ENCODE measurements around the gene DNAJC22. TPM values are rescaled to one million over a fixed set of nuclear protein-coding genes. Genes with fewer than 3 reads are reported as not detected.
A peak's percentile ranks its signal among the peaks of the same experiment; 100 is the strongest.

The DNAJC22 gene
- total and polyA plus RNA-seq, 2 of the 13 experiments (the other 11 are each of a cell fraction or from before 2014, with no cell fraction given), result 25.2 to 31.7 TPM

DNA sequence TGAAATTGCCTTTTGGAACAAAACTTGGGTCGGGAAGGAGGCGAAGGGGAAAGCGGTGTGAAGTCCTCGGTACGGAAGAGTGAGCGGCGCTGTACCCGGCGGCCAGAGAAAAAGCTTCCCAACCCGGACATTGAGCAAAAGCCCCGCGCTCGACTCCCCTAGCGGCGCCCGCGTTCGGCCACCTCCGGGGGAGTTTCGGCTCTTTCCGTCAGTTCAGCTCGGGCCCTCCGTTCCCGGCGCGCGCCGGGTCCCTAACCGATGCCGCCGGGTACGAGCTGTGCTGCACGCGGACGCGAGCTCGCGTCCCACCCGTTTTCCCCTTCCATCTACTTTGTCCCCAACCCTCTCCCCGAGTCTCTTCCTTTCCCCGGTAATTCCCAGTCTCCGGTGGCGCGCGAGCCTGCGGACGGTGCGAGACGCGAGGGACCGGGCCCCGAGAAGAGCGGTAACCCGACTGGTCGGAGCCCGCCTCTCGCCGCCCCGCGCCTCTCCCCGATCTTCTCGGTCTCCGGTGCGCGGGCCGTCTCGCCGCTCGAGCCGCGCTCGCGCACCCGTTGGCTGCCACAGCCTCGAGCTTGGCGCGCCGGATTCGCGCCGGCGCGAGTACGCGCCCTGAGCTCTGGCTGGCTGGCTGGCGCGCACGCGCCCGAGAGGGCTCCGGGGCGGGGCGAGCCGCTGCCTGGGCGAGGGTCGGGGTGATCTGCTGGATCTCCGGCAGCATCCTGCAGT is 20.1 kb downstream of the DNAJC22 start (continued):
- TF ChIP-seq, protein P1, sequence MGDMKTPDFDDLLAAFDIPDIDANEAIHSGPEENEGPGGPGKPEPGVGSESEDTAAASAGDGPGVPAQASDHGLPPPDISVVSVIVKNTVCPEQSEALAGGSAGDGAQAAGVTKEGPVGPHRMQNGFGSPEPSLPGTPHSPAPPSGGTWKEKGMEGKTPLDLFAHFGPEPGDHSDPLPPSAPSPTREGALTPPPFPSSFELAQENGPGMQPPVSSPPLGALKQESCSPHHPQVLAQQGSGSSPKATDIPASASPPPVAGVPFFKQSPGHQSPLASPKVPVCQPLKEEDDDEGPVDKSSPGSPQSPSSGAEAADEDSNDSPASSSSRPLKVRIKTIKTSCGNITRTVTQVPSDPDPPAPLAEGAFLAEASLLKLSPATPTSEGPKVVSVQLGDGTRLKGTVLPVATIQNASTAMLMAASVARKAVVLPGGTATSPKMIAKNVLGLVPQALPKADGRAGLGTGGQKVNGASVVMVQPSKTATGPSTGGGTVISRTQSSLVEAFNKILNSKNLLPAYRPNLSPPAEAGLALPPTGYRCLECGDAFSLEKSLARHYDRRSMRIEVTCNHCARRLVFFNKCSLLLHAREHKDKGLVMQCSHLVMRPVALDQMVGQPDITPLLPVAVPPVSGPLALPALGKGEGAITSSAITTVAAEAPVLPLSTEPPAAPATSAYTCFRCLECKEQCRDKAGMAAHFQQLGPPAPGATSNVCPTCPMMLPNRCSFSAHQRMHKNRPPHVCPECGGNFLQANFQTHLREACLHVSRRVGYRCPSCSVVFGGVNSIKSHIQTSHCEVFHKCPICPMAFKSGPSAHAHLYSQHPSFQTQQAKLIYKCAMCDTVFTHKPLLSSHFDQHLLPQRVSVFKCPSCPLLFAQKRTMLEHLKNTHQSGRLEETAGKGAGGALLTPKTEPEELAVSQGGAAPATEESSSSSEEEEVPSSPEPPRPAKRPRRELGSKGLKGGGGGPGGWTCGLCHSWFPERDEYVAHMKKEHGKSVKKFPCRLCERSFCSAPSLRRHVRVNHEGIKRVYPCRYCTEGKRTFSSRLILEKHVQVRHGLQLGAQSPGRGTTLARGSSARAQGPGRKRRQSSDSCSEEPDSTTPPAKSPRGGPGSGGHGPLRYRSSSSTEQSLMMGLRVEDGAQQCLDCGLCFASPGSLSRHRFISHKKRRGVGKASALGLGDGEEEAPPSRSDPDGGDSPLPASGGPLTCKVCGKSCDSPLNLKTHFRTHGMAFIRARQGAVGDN (CRISPR knock-in tag; IDR thresholded peaks at IDR 0.05), result peak; percentile 89
- TF ChIP-seq SNRNP70 (IDR thresholded peaks at IDR 0.05; ENCODE audit: low read depth, low read length), result no peak
- TF ChIP-seq TBP (CRISPR knock-in tag; IDR thresholded peaks at IDR 0.05), result no peak
- 0 out of 2 replicates have a peak, but pooled peaks have one; percentile 47 for TF ChIP-seq RNF2 (conservative IDR thresholded peaks at IDR 0.05; ENCODE audit: low read depth)
- TF ChIP-seq CHCHD3 (CRISPR knock-in tag; IDR thresholded peaks at IDR 0.05), result no peak
- no peak for TF ChIP-seq ZNF10 (CRISPR knock-in tag; IDR thresholded peaks at IDR 0.05; ENCODE audit: borderline replicate concordance, low read depth)
- 0 out of 2 replicates have a peak, but pooled peaks have one; percentile 51 for TF ChIP-seq SRY (CRISPR knock-in tag; IDR thresholded peaks at IDR 0.05)
- TF ChIP-seq CSRNP1 (CRISPR knock-in tag; IDR thresholded peaks at IDR 0.05), result 0 out of 2 replicates have a peak, but pooled peaks have one; percentile 31
- TF ChIP-seq IKZF1 (IDR thresholded peaks at IDR 0.05), result no peak
- TF ChIP-seq ZNF547 (CRISPR knock-in tag; IDR thresholded peaks at IDR 0.05), result peak; percentile 54; the same call in 1 of the 2 replicates
- TF ChIP-seq, protein P2, sequence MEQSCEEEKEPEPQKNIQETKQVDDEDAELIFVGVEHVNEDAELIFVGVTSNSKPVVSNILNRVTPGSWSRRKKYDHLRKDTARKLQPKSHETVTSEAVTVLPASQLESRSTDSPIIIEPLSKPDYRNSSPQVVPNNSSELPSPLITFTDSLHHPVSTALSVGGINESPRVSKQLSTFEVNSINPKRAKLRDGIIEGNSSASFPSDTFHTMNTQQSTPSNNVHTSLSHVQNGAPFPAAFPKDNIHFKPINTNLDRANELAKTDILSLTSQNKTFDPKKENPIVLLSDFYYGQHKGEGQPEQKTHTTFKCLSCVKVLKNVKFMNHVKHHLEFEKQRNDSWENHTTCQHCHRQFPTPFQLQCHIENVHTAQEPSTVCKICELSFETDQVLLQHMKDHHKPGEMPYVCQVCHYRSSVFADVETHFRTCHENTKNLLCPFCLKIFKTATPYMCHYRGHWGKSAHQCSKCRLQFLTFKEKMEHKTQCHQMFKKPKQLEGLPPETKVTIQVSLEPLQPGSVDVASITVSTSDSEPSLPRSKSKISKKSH (CRISPR knock-in tag; IDR thresholded peaks at IDR 0.05; ENCODE audit: borderline replicate concordance), result no peak
- no peak for TF ChIP-seq PBX3 (CRISPR knock-in tag; IDR thresholded peaks at IDR 0.05; ENCODE audit: borderline replicate concordance)
- TF ChIP-seq ZNF160 (CRISPR knock-in tag; IDR thresholded peaks at IDR 0.05), result no peak
- TF ChIP-seq KLF9 (CRISPR knock-in tag; IDR thresholded peaks at IDR 0.05; ENCODE audit: low read depth), result no peak
- TF ChIP-seq, protein P3, sequence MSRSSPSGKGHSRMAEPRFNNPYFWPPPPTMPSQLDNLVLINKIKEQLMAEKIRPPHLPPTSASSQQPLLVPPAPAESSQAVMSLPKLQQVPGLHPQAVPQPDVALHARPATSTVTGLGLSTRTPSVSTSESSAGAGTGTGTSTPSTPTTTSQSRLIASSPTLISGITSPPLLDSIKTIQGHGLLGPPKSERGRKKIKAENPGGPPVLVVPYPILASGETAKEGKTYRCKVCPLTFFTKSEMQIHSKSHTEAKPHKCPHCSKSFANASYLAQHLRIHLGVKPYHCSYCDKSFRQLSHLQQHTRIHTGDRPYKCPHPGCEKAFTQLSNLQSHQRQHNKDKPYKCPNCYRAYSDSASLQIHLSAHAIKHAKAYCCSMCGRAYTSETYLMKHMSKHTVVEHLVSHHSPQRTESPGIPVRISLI (CRISPR knock-in tag; IDR thresholded peaks at IDR 0.05; ENCODE audit: borderline replicate concordance), result no peak
- TF ChIP-seq HDAC2 (CRISPR knock-in tag; IDR thresholded peaks at IDR 0.05), result no peak
- 0 out of 2 replicates have a peak, but pooled peaks have one; percentile 46 for TF ChIP-seq MYC (CRISPR knock-in tag; IDR thresholded peaks at IDR 0.05; ENCODE audit: borderline replicate concordance)
- TF ChIP-seq ZNF780A (CRISPR knock-in tag; IDR thresholded peaks at IDR 0.05), result no peak; the same call in 1 of the 2 replicates
- no peak for TF ChIP-seq PCBP2 (optimal IDR thresholded peaks at IDR 0.05; ENCODE audit: low read depth, low read length, poor library complexity, severe bottlenecking)
- TF ChIP-seq NFIB (CRISPR knock-in tag; IDR thresholded peaks at IDR 0.05; ENCODE audit: borderline replicate concordance), result no peak
